ENCODE results near the gene MAPK12. TPM values are rescaled to one million over a fixed set of nuclear protein-coding genes. Genes with fewer than 3 reads are reported as not detected.
"Not testable (repeated sequence)": the region's sequence is repeated elsewhere in the genome, so short reads cannot be mapped to it uniquely, and the experiment has no call there.

MAPK12 gene
- total and polyA plus RNA-seq, 4 donors = 0.83 to 2.8 (median 1.9) TPM

- TF ChIP-seq CTCF (IDR thresholded peaks at IDR 0.05; ENCODE audit: low read depth, low read length, missing input control) (no peak), RAD21 (IDR thresholded peaks at IDR 0.05) (no peak), ATF3 (IDR thresholded peaks at IDR 0.05) (no peak)
Observed at GRCh38 chr22:50205781-50206569, 55.5 kb downstream of the MAPK12 start (continued).

- DNase-seq (ENCODE audit: low spot score); H3K9me3 ChIP-seq (ENCODE audit: control insufficient read depth in 4 of 4, low read length in 3 of 4); H3K27me3 ChIP-seq (ENCODE audit: control insufficient read depth in 4 of 4, insufficient read depth in 4 of 4, low read length in 3 of 4): not testable (repeated sequence)
- H3K36me3 ChIP-seq (ENCODE audit: control insufficient read depth in 4 of 4, insufficient read depth in 3 of 4, low read depth in 1 of 4, low read length in 3 of 4) = peaks cover 0 to 15% (median 8%) of the 10 kb centered on the region in 4 donors
- 34% methylated on average over 9 of the region's 9 CpGs for WGBS
- H3K4me3 ChIP-seq (ENCODE audit: low read depth in 1 of 3, low read length in 3 of 3) = peak overlapping the region; percentile 35 to 46 (median 39)
- TF ChIP-seq SP1 (IDR thresholded peaks at IDR 0.05) = peak; percentile 88
- peak; percentile 76 to 89 for TF ChIP-seq RXRA (IDR thresholded peaks at IDR 0.05)
- TF ChIP-seq JUND (IDR thresholded peaks at IDR 0.05) = peak in 1 of 2 donors; percentile 34
- TF ChIP-seq MAX (IDR thresholded peaks at IDR 0.05) = peak; percentile 34
- peak; percentile 47 for TF ChIP-seq TAF1 (conservative IDR thresholded peaks at IDR 0.05)
- peak; percentile 84 for TF ChIP-seq REST (IDR thresholded peaks at IDR 0.05)
- TF ChIP-seq HNF4G (IDR thresholded peaks at IDR 0.05) = peak; percentile 84
- TF ChIP-seq YY1 (IDR thresholded peaks at IDR 0.05) = peak; percentile 92
- TF ChIP-seq RAD21 (IDR thresholded peaks at IDR 0.05) = peak in 1 of 2 donors; percentile 34
- TF ChIP-seq HNF4A (conservative IDR thresholded peaks at IDR 0.05) = peak; percentile 93 to 94
- peak; percentile 59 for TF ChIP-seq ZBTB33 (IDR thresholded peaks at IDR 0.05)
- peak; percentile 11 for TF ChIP-seq FOXA2 (IDR thresholded peaks at IDR 0.05)
- peak overlapping the region in 1 of 2 donors; percentile 59 for H3K9ac ChIP-seq (ENCODE audit: low read depth in 1 of 2, low read length in 2 of 2)
- H3K4me1 ChIP-seq (ENCODE audit: control insufficient read depth in 4 of 4, insufficient read depth in 4 of 4, low read length in 3 of 4) = peaks cover 8 to 78% (median 48%) of the 10 kb centered on the region in 4 donors
- peak overlapping the region; percentile 89 to 93 for H3K27ac ChIP-seq (ENCODE audit: low read depth in 1 of 2, low read length in 2 of 2)
Observed at GRCh38 chr22:50204998-50205397, 56.5 kb downstream of the MAPK12 start.

Data from liver (tissue), 9 donors.